GM19397 (cell line): Measurements from ENCODE around the gene GRK5.
"Not testable (repeated sequence)": the region's sequence is repeated elsewhere in the genome, so short reads cannot be mapped to it uniquely, and the experiment has no call there.

Experiments
- ATAC-seq: cut with Tn5 transposase; IDR thresholded peaks from one replicate; pipeline ENCODE4 v1.9.1; 2021; ENCODE audit warnings: mild to moderate bottlenecking, moderate library complexity; ENCODE audit not compliant: unreplicated experiment

Gene GRK5

GRCh38 chr10:119207366-119207666, at the start of gene GRK5:
Gene GRK5, plus strand, starts transcription at chr10:119207571. Its CDS starts 347 bp downstream, at chr10:119207918.
- peak; percentile 76 for ATAC-seq

DNA sequence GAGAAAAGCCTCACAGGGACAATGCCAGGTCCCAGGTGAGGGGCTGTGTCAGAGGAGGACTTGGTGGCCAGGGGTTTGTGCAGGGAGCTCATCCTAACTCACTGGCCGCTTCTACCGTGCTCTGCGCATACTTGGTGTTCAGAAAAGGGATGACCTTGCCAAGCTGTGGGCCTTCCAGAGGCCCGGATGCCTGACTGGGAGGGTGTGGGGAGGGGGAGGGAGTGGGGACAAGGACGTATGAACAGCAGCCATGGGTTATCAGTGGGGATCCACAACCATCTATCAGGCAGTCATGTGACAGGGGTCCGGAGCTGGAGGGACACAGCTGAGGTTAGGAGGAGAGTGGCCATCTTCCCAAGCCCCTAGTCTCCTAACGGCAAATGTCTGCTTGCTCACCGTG, 48.0 kb upstream of the GRK5 start:
- ATAC-seq = no peak

GRCh38 chr10:119161680-119162451, 45.5 kb upstream of the GRK5 start:
- ATAC-seq = no peak

- ATAC-seq = no peak
Measured at GRCh38 chr10:119162452-119163092, 44.8 kb upstream of the GRK5 start.

DNA sequence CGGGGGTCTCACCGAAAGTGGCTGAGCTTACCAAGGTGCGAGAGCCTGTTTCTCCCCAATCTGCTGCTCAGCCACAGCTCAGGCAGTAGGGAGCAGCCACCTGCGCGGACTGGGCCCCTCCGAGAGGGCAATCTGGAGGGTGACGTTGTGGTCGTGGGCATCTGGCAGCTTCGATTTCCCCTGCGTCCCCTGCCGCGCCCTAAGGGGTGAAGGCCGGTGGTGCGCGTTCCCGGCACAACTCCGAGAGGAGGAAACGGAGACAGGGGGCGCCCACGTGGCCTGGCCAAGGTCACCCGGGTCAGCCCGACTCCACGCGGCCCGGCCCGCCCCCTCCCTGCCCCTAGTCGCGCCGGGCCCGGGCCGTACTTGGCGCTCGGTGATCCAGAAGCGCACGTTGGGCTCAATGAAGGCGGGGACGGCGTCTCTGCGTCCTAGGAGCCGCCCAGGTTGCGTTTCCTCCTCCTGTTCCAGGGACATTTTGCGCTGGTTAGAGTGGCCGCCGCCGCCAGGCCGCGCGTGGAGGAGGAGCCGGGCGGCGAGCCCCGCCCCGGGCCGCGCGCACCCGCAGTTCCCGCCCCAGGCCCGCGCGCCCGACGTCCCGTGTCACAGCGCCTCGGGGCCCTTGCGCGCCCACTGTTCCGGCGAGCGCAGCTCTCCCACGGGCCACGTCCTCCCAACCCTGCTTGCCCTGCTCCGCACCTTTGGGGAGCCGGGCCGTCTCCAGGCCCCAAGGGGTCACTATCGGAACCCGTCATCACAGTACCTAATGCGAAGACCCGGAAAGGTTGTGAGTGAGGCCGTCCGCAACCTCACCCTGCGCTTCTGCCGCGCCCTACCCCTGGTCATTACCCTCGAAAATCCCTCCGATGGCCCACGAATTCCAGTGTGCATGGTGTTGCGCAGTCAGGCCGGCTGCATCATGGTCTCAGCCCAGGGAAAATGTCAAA, 41.9 kb upstream of the GRK5 start, which contains the start of gene SFXN4:
TSS of gene SFXN4 (minus strand) at position 544 of the 947 bp plus-strand sequence. CDS start at position 477, 67 bp downstream.
- peak; percentile 83 for ATAC-seq

DNA sequence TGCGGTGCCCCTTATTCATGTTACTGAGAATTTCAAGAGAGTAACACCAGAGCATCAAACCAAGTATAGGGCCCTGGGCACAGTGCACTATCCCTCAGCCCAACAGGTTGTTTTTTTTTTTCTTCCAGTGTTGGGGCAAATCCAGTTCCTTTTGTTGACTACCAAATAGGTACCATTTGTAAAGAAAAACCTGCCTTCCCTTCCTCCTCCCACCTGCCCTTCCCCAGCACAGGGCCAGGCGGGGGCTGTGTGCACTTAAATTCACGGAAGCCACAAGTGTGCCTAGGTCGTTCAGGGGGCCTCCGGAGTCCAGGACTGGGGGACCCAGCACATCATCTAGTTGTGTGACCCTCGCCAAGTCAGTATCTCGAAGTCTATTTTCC, 41.3 kb upstream of the GRK5 start:
- no peak for ATAC-seq

GRCh38 chr10:119166564-119166963, 40.8 kb upstream of the GRK5 start:
- no peak for ATAC-seq

GRCh38 chr10:119167041-119167440, 40.3 kb upstream of the GRK5 start:
- ATAC-seq = no peak

DNA sequence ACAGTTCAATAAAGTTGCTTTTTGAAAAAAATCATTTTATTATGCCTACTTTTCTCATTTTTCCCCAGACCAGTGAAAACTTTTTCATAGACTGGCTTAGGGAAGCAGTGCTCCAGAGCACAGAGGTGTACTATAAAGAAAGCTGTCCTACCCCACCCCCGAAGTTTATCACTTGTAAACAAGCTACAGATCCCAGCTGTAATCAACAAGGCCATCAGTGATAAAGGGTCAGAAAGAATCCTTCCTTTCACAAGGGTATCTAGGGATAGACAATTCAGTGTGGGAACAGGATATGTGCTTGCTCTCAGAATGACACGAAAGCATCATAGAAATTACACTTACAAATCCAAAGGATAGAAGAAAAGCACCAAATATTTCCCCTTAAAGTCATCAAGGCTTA, 33.3 kb upstream of the GRK5 start:
- no peak for ATAC-seq

GRCh38 chr10:119176166-119176565, 31.2 kb upstream of the GRK5 start:
- ATAC-seq = no peak

- ATAC-seq = no peak
Measured at GRCh38 chr10:119177708-119178371, 29.5 kb upstream of the GRK5 start.

DNA sequence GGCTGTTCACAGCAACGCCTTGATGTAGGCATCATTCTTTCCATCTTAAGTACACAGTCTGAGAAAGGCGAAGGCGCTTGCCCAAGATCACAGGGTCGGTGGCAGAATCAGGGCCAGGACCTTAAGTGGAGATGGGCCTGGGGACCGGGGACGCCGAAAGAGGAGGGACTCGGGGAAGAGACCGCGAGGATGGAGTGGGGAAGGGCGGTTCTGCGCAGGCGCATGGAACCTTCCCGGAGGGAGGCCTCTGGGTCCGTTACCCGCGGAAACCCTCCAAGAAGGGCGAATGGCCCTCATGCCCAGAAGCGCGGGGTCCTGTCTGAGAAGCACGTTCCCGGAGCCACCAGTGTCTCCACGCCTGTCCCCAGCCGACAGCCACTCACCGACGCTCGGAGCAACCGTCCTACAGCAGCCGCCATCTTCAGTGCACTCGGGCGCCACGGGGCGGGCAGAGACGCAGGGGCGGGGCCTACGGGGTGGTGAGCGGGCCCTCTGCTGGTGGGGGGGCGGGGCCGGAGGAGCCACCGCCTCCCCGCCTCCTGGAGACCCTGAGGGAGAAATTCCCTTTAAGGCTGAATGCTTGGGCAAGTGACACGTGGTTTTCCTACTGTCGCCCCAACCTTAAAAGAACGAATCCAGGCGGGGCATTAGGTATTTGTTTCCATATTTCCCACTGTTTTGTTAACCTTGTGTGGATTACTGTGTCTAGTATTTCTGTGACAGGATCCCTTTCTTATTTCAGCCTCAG, 28.8 kb upstream of the GRK5 start, which contains the start of gene PRDX3:
TSS of gene PRDX3 (minus strand) at position 441 of the 748 bp plus-strand sequence. CDS start at position 419, 22 bp downstream.
- peak; percentile 95 for ATAC-seq

- ATAC-seq = not testable (repeated sequence)
Measured at GRCh38 chr10:119180850-119181400, 26.4 kb upstream of the GRK5 start.

- no peak for ATAC-seq
Measured at GRCh38 chr10:119183664-119184412, 23.5 kb upstream of the GRK5 start.

DNA sequence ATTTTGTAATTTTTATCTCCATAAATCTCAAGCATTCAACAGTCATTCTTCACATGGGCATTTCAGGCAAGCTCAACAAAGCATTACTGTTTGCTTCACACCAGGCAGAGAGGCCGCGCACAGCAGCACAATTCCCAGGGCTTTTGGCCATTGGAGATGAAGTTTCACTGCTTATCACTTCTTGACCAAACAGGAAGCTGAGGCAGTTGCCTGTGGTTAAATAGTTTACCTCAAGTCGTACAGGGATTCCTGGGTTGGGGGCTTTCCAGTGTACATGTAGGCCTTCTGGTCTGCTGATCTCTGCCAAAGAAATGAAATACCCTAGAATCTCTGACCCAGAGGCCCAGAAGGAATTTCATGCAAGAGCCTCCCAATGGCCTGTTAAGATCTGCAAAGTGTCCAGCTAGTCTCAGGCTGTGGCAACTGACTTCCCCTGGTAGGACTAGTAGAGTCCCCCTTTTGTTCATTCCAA, 17.5 kb upstream of the GRK5 start:
- no peak for ATAC-seq

- no peak for ATAC-seq
Measured at GRCh38 chr10:119190353-119190752, 17.0 kb upstream of the GRK5 start.

DNA sequence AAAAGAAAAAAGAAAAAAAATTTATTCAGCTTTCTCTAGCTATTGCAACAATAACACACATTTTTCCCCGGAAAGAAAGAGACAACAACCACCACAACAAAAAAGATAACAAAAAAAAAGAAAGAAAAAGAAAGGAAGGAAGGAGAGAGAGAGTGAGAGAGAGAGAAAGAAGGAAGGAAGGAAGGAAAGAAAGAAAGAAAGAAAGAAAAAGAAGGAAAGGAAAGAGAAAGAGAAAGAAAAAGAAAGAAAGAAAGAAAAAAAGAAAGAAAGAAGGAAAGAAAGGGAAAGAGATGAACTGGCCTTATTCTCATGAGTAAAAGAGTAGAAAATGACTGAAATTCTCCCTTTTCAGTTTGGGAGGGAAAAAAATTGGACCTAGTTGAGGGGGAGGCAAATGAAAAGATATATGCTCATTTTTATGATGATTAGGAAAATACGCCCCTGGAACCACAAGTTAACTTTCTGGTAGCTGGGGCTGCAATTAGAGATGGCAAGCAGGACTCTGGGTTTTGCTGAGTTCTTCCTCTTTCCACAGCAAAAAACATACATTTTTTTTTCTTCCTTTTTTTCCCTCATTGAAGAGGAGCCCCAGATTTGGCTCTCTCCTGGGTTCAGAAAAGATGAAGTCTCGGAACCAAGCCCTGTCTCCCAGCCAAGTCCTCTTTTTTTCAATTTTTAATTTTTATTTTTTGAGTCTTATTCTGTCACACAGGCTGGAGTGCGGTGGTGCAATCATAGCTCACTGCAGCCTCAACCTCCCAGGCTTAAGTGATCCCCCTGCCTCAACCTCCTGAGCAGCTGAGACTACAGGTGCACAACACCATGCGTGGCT, 16.2 kb upstream of the GRK5 start:
- no peak for ATAC-seq

GRCh38 chr10:119191881-119192280, 15.5 kb upstream of the GRK5 start:
- no peak for ATAC-seq
